Sigmoid colon (tissue), 4 donors: Measurements from ENCODE around the gene CEP164.

Source experiments
- EP300 ChIP-seq, 4 donors: sonication (generic); formaldehyde crosslinking; IDR thresholded peaks; one replicate each; pipeline ENCODE4 v1.6.1; 2017; ENCODE audit warnings: antibody characterized with exemption in 4 of 4
- POLR2A ChIP-seq, 2 donors: fragments of 450-650 bp; IDR thresholded peaks; one replicate each; pipeline ENCODE4 v1.6.1; 2016; ENCODE audit warnings: antibody characterized with exemption in 2 of 2, mild to moderate bottlenecking in 2 of 2, moderate library complexity in 2 of 2
- POLR2AphosphoS5 ChIP-seq, 4 donors: sonication (generic); formaldehyde crosslinking; IDR thresholded peaks; one replicate each; pipeline ENCODE4 v1.6.1; 2017; ENCODE audit warnings: antibody characterized with exemption in 4 of 4
- TF ChIP-seq, protein P1 (sequence below), 4 experiments: fragments of 450-650 bp in 3 of 4; fragments of 200-600 bp in 1 of 4; IDR thresholded peaks; one replicate each; pipeline ENCODE4 v1.5.1; 2016 to 2019; ENCODE audit warnings: antibody characterized with exemption in 4 of 4, mild to moderate bottlenecking in 3 of 4, moderate library complexity in 2 of 4

DNA sequence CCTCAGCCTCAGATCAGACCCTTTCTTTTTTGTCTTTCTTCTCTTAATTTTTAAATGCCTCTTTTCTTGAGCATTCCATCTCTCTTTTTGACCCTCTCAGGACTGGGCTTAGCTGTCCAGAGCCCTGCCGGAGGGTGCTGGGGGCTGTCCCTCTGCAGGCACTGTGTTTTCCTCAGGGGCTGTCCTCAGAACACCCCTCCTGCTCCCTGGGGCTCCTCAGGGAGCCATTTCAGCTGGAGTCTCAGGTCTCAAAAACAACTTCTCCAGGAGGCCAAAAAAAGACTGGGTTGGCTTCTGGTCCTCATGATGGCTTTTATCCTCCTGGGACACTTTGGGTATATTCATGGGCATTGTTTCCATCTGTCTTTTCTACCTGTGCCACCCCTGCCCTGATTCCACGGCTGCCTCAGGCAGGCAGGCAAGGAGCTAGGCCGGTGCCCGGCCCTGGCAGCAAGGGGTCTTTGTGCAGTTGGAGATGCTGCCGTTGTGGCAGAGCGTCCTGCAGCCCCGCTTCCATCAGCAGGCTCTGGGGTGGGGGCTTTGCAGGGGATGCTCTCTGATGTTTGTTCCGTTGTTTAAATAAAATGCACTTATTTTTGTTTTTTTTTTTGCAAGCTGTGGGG lies 85.1 kb downstream of the CEP164 start:
- TF ChIP-seq EP300 (IDR thresholded peaks at IDR 0.05) = no peak
- TF ChIP-seq, protein P1, sequence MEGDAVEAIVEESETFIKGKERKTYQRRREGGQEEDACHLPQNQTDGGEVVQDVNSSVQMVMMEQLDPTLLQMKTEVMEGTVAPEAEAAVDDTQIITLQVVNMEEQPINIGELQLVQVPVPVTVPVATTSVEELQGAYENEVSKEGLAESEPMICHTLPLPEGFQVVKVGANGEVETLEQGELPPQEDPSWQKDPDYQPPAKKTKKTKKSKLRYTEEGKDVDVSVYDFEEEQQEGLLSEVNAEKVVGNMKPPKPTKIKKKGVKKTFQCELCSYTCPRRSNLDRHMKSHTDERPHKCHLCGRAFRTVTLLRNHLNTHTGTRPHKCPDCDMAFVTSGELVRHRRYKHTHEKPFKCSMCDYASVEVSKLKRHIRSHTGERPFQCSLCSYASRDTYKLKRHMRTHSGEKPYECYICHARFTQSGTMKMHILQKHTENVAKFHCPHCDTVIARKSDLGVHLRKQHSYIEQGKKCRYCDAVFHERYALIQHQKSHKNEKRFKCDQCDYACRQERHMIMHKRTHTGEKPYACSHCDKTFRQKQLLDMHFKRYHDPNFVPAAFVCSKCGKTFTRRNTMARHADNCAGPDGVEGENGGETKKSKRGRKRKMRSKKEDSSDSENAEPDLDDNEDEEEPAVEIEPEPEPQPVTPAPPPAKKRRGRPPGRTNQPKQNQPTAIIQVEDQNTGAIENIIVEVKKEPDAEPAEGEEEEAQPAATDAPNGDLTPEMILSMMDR (IDR thresholded peaks at IDR 0.05) = no peak
- TF ChIP-seq POLR2A (IDR thresholded peaks at IDR 0.05) = no peak
- no peak for TF ChIP-seq POLR2AphosphoS5 (IDR thresholded peaks at IDR 0.05)
